Measurements from ENCODE around the gene VPS11.

DNA sequence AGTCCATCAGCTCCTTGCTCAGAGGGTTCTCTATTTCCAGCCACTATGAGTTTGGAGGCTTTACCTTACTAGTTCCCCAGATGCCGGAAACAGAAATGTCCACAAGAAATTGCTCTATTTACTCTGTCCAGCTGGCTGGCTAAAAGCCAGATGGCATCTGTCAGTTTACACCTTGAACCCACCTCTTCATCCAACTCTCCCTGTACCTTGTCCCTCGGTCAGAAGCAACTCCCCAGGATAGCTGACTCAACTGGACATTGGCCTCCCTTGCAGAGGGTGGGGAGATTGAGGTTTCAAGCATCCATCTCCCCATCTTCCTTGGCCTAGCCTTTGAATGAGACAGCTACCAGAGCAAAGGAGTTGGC is 41.2 kb downstream of the VPS11 start:
- TF ChIP-seq, protein P1, sequence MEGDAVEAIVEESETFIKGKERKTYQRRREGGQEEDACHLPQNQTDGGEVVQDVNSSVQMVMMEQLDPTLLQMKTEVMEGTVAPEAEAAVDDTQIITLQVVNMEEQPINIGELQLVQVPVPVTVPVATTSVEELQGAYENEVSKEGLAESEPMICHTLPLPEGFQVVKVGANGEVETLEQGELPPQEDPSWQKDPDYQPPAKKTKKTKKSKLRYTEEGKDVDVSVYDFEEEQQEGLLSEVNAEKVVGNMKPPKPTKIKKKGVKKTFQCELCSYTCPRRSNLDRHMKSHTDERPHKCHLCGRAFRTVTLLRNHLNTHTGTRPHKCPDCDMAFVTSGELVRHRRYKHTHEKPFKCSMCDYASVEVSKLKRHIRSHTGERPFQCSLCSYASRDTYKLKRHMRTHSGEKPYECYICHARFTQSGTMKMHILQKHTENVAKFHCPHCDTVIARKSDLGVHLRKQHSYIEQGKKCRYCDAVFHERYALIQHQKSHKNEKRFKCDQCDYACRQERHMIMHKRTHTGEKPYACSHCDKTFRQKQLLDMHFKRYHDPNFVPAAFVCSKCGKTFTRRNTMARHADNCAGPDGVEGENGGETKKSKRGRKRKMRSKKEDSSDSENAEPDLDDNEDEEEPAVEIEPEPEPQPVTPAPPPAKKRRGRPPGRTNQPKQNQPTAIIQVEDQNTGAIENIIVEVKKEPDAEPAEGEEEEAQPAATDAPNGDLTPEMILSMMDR (IDR thresholded peaks at IDR 0.05 in 4 of 5, conservative IDR thresholded peaks at IDR 0.05 in 1 of 5): no peak
- TF ChIP-seq POLR2A (IDR thresholded peaks at IDR 0.05): no peak
